ENCODE data around the gene RBM47.

GRCh38 chr4:40453912-40454311 lies 175.8 kb downstream of the RBM47 start:
- no peak for TF ChIP-seq CTCF (IDR thresholded peaks at IDR 0.05)
- no peak for TF ChIP-seq POLR2A (IDR thresholded peaks at IDR 0.05)

All from Peyer's patch (tissue), 4 donors.